ENCODE data around the gene ETV3L. TPM values are rescaled to one million over a fixed set of nuclear protein-coding genes. Genes with fewer than 3 reads are reported as not detected.

Gene ETV3L
- total RNA-seq, 1 experiment from 2014 or later: not detected

- no peak for DNase-seq (ENCODE audit: extremely low read depth, low read depth)
Measured at GRCh38 chr1:157132616-157133167, 33.1 kb upstream of the ETV3L start.

- no peak for DNase-seq (ENCODE audit: extremely low read depth, low read depth)
Measured at GRCh38 chr1:157132111-157132510, 32.5 kb upstream of the ETV3L start.

GRCh38 chr1:157131281-157131680, 31.7 kb upstream of the ETV3L start:
- no peak for DNase-seq (ENCODE audit: extremely low read depth, low read depth)

- no peak for DNase-seq (ENCODE audit: extremely low read depth, low read depth)
Measured at GRCh38 chr1:157124855-157125254, 25.2 kb upstream of the ETV3L start.

GRCh38 chr1:157119448-157119847, 19.8 kb upstream of the ETV3L start:
- DNase-seq (ENCODE audit: extremely low read depth, low read depth): no peak

GRCh38 chr1:157119008-157119407, 19.4 kb upstream of the ETV3L start:
- no peak for DNase-seq (ENCODE audit: extremely low read depth, low read depth)

GRCh38 chr1:157117527-157118057, 18.0 kb upstream of the ETV3L start:
- DNase-seq (ENCODE audit: extremely low read depth, low read depth): no peak

GRCh38 chr1:157116737-157117103, 17.1 kb upstream of the ETV3L start:
- no peak for DNase-seq (ENCODE audit: extremely low read depth, low read depth)

GRCh38 chr1:157115851-157116736, 16.5 kb upstream of the ETV3L start:
- no peak for DNase-seq (ENCODE audit: extremely low read depth, low read depth)

GRCh38 chr1:157115429-157115838, 15.8 kb upstream of the ETV3L start:
- no peak for DNase-seq (ENCODE audit: extremely low read depth, low read depth)

GRCh38 chr1:157114183-157115121, 14.8 kb upstream of the ETV3L start:
- DNase-seq (ENCODE audit: extremely low read depth, low read depth): no peak

GRCh38 chr1:157113631-157114030, 14.0 kb upstream of the ETV3L start:
- DNase-seq (ENCODE audit: extremely low read depth, low read depth): no peak

- DNase-seq (ENCODE audit: extremely low read depth, low read depth): no peak
Measured at GRCh38 chr1:157113106-157113505, 13.5 kb upstream of the ETV3L start.

GRCh38 chr1:157112186-157112867, 12.7 kb upstream of the ETV3L start:
- DNase-seq (ENCODE audit: extremely low read depth, low read depth): no peak

- DNase-seq (ENCODE audit: extremely low read depth, low read depth): no peak
Measured at GRCh38 chr1:157111396-157112165, 12.0 kb upstream of the ETV3L start.

GRCh38 chr1:157110686-157111085, 11.1 kb upstream of the ETV3L start:
- no peak for DNase-seq (ENCODE audit: extremely low read depth, low read depth)

- DNase-seq (ENCODE audit: extremely low read depth, low read depth): no peak
Measured at GRCh38 chr1:157110003-157110402, 10.4 kb upstream of the ETV3L start.

GRCh38 chr1:157108448-157108847, 8.8 kb upstream of the ETV3L start:
- DNase-seq (ENCODE audit: extremely low read depth, low read depth): no peak

GRCh38 chr1:157107702-157108101, 8.1 kb upstream of the ETV3L start:
- DNase-seq (ENCODE audit: extremely low read depth, low read depth): no peak

GRCh38 chr1:157106813-157107189, 7.2 kb upstream of the ETV3L start:
- DNase-seq (ENCODE audit: extremely low read depth, low read depth): no peak

Data from NCI-H460 (cell line).